Measurements from ENCODE around the gene NAA80.

GRCh38 chr3:50341537-50341936 is 42.3 kb upstream of the NAA80 start:
- TF ChIP-seq SP1 (IDR thresholded peaks at IDR 0.05) (no peak), SUZ12 (IDR thresholded peaks at IDR 0.05) (no peak), FOXM1 (IDR thresholded peaks at IDR 0.05; ENCODE audit: borderline replicate concordance) (no peak), CTBP1 (IDR thresholded peaks at IDR 0.05; ENCODE audit: borderline replicate concordance) (no peak), BHLHE40 (IDR thresholded peaks at IDR 0.05; ENCODE audit: borderline replicate concordance) (no peak), FOXK2 (IDR thresholded peaks at IDR 0.05) (no peak), L3MBTL2 (conservative IDR thresholded peaks at IDR 0.05) (no peak), FOXA1 (IDR thresholded peaks at IDR 0.05) (no peak), ZNF384 (IDR thresholded peaks at IDR 0.05) (no peak), ARNT (IDR thresholded peaks at IDR 0.05) (no peak)
